DMS153 (cell line): Measurements from ENCODE around the gene COL12A1.

ENCODE experiments used
- DNase-seq: peaks from one replicate; lab custom pipeline; 2025; lab: John Stamatoyannopoulos, UW

Gene COL12A1

GRCh38 chr6:75143191-75143590 lies 62.7 kb downstream of the COL12A1 start:
- no peak for DNase-seq

GRCh38 chr6:75142721-75143120 lies 63.1 kb downstream of the COL12A1 start:
- DNase-seq = no peak

GRCh38 chr6:75135876-75136275 lies 70.0 kb downstream of the COL12A1 start:
- no peak for DNase-seq

- no peak for DNase-seq
Measured at GRCh38 chr6:75135450-75135849, 70.4 kb downstream of the COL12A1 start.

GRCh38 chr6:75130784-75131183 lies 75.1 kb downstream of the COL12A1 start:
- no peak for DNase-seq

GRCh38 chr6:75128878-75129570 lies 76.8 kb downstream of the COL12A1 start:
- DNase-seq = no peak

GRCh38 chr6:75126518-75126917 lies 79.3 kb downstream of the COL12A1 start:
- DNase-seq = no peak

GRCh38 chr6:75124983-75125382 lies 80.9 kb downstream of the COL12A1 start:
- no peak for DNase-seq

- no peak for DNase-seq
Measured at GRCh38 chr6:75124085-75124484, 81.8 kb downstream of the COL12A1 start.

- DNase-seq = no peak
Measured at GRCh38 chr6:75118925-75119515, 86.8 kb downstream of the COL12A1 start.

GRCh38 chr6:75117701-75118100 lies 88.2 kb downstream of the COL12A1 start:
- no peak for DNase-seq

- no peak for DNase-seq
Measured at GRCh38 chr6:75116946-75117345, 88.9 kb downstream of the COL12A1 start.

GRCh38 chr6:75115481-75115880 lies 90.4 kb downstream of the COL12A1 start:
- no peak for DNase-seq

- no peak for DNase-seq
Measured at GRCh38 chr6:75114806-75115205, 91.0 kb downstream of the COL12A1 start.

- DNase-seq = no peak
Measured at GRCh38 chr6:75114195-75114594, 91.7 kb downstream of the COL12A1 start.

- no peak for DNase-seq
Measured at GRCh38 chr6:75113446-75113845, 92.4 kb downstream of the COL12A1 start.

GRCh38 chr6:75109765-75110164 lies 96.1 kb downstream of the COL12A1 start:
- no peak for DNase-seq

GRCh38 chr6:75109022-75109421 lies 96.8 kb downstream of the COL12A1 start:
- DNase-seq = no peak

- DNase-seq = no peak
Measured at GRCh38 chr6:75108333-75108974, 97.4 kb downstream of the COL12A1 start.

- no peak for DNase-seq
Measured at GRCh38 chr6:75107913-75108312, 97.9 kb downstream of the COL12A1 start.

GRCh38 chr6:75106426-75106825 lies 99.4 kb downstream of the COL12A1 start:
- DNase-seq = no peak

GRCh38 chr6:75103431-75103830 lies 102.4 kb downstream of the COL12A1 start:
- DNase-seq = no peak

- no peak for DNase-seq
Measured at GRCh38 chr6:75102301-75102700, 103.6 kb downstream of the COL12A1 start.
